Activated CD4-positive, alpha-beta T cell treated with anti-CD3 and anti-CD28 coated beads, Interleukin-2, amount 50 U/mL, for 48 hours (primary cell): ENCODE measurements around the gene OR52M1.
"Not testable (repeated sequence)": the region's sequence is repeated elsewhere in the genome, so short reads cannot be mapped to it uniquely, and the experiment has no call there.

ENCODE experiments used
- DNase-seq, 2 experiments: peaks; one replicate each; pipeline ENCODE4 v3.0.0-alpha.2; 2020

The OR52M1 gene

GRCh38 chr11:4544891-4545290 is at the start of gene OR52M1:
Gene OR52M1 (plus strand): TSS chr11:4545191. CDS start chr11:4545191, 0 bp downstream.
- no peak for DNase-seq

- no peak for DNase-seq
These were observed 49.5 kb upstream of the OR52M1 start for GRCh38 chr11:4495487-4495886.

- no peak for DNase-seq
These were observed 49.0 kb upstream of the OR52M1 start for GRCh38 chr11:4495986-4496385.

- DNase-seq: no peak
These were observed 48.3 kb upstream of the OR52M1 start for GRCh38 chr11:4496557-4497248.

GRCh38 chr11:4508886-4509285 is 36.1 kb upstream of the OR52M1 start:
- DNase-seq: no peak

- no peak for DNase-seq
These were observed 33.4 kb upstream of the OR52M1 start for GRCh38 chr11:4511282-4512245.

GRCh38 chr11:4514196-4514595 is 30.8 kb upstream of the OR52M1 start:
- no peak for DNase-seq

- DNase-seq: no peak
These were observed 22.7 kb upstream of the OR52M1 start for GRCh38 chr11:4522339-4522738.

- DNase-seq: no peak
These were observed 22.2 kb upstream of the OR52M1 start for GRCh38 chr11:4522752-4523151.

GRCh38 chr11:4523666-4524065 is 21.3 kb upstream of the OR52M1 start:
- DNase-seq: no peak

- no peak for DNase-seq
These were observed 17.1 kb upstream of the OR52M1 start for GRCh38 chr11:4527926-4528325.

- DNase-seq: not testable (repeated sequence)
These were observed 13.3 kb upstream of the OR52M1 start for GRCh38 chr11:4531686-4532085.

- DNase-seq: peak; percentile 43 to 60
These were observed 5.3 kb upstream of the OR52M1 start for GRCh38 chr11:4539603-4540219.

- no peak for DNase-seq
These were observed 3.9 kb upstream of the OR52M1 start for GRCh38 chr11:4541071-4541470.

GRCh38 chr11:4543561-4543960 is 1.4 kb upstream of the OR52M1 start:
- DNase-seq: no peak

GRCh38 chr11:4546878-4547277 is 1.9 kb downstream of the OR52M1 start:
- no peak for DNase-seq

GRCh38 chr11:4547416-4547815 is 2.4 kb downstream of the OR52M1 start:
- DNase-seq: no peak

- DNase-seq: no peak
These were observed 6.5 kb downstream of the OR52M1 start for GRCh38 chr11:4551346-4551979.

- no peak for DNase-seq
These were observed 14.8 kb downstream of the OR52M1 start for GRCh38 chr11:4559527-4560440.

GRCh38 chr11:4560467-4560866 is 15.5 kb downstream of the OR52M1 start:
- DNase-seq: no peak

GRCh38 chr11:4565371-4565770 is 20.4 kb downstream of the OR52M1 start:
- DNase-seq: no peak

- DNase-seq: no peak
These were observed 24.1 kb downstream of the OR52M1 start for GRCh38 chr11:4569075-4569474.
